SK-N-MC (cell line): ENCODE data around the gene C1QTNF8.

Source experiments
- DNase-seq: peaks from one replicate; pipeline ENCODE4 v3.0.0-alpha.2; 2011; ENCODE audit warnings: low read depth, low spot score
- H3K27ac ChIP-seq: fragments of 200-600 bp; sonication (generic); 2 replicates; pipeline ENCODE4 v1.5.1; 2016; ENCODE audit warnings: mixed run types
- H3K36me3 ChIP-seq: fragments of 200-600 bp; sonication (generic); 2 replicates; pipeline ENCODE4 v1.6.1; 2017; ENCODE audit warnings: antibody characterized with exemption, low read length, mixed read lengths; ENCODE audit not compliant: insufficient read depth
- H3K4me3 ChIP-seq: fragments of 200-600 bp; sonication (generic); 2 replicates; pipeline ENCODE4 v1.5.1; 2016
- H3K9ac ChIP-seq: fragments of 200-600 bp; sonication (generic); 2 replicates; pipeline ENCODE4 v1.8.0; 2017; ENCODE audit warnings: mixed run types, mixed read lengths; ENCODE audit not compliant: insufficient read length
- H3K9me3 ChIP-seq: fragments of 200-600 bp; sonication (generic); 2 replicates; pipeline ENCODE4 v1.6.1; 2017; ENCODE audit warnings: low read depth, mild to moderate bottlenecking, antibody characterized with exemption, low read length, moderate library complexity, mixed read lengths
- EZH2 ChIP-seq: fragments of 200-600 bp; sonication (generic); IDR thresholded peaks from one replicate; pipeline ENCODE4 v1.6.1; 2017; ENCODE audit warnings: antibody characterized with exemption
- FOXP2 ChIP-seq: optimal IDR thresholded peaks from 2 replicates; pipeline ENCODE3; 2011; ENCODE audit warnings: mild to moderate bottlenecking, moderate library complexity; ENCODE audit not compliant: insufficient read depth; ENCODE audit errors: extremely low read length, control extremely low read depth
- POLR2AphosphoS5 ChIP-seq: IDR thresholded peaks from 2 replicates; pipeline ENCODE4 v1.6.1; 2012; ENCODE audit warnings: mild to moderate bottlenecking, low read depth, low read length, borderline replicate concordance

The C1QTNF8 gene

DNA sequence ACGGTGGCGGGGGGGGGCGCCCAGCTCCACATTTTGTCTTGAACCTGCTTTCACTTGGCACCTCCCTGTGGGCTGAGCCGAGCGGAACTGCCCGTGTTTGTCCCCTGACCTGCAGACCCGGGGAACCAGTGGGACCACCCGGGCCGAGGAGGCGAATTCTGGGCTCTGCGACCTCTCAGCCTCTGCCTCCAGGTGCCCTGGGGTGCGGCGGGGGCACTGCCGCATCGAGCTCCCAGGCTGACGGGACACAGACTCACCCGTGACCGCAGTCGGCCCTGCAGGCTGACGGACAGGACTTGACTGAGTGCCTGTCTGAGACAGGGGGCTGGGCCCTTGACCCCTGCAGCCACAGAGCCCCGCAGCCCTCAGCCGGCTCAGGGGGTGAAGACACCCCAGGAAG, 11.1 kb upstream of the C1QTNF8 start:
- TF ChIP-seq POLR2AphosphoS5 (no peak), EZH2 (no peak), FOXP2 (no peak)
- H3K36me3 ChIP-seq: no peaks in the 10 kb centered on the region
- no peaks in the 10 kb centered on the region for H3K9me3 ChIP-seq
- DNase-seq: no peak
- no peak overlapping the region for H3K9ac ChIP-seq
- H3K4me3 ChIP-seq: no peak overlapping the region
- no peak overlapping the region for H3K27ac ChIP-seq

- TF ChIP-seq FOXP2 (no peak), POLR2AphosphoS5 (no peak), EZH2 (no peak)
- Histone ChIP-seq H3K36me3 (no peaks in the 10 kb centered on the region), H3K9ac (no peak overlapping the region), H3K27ac (no peak overlapping the region), H3K9me3 (no peaks in the 10 kb centered on the region), H3K4me3 (no peak overlapping the region)
- DNase-seq: no peak
Observed at GRCh38 chr16:1106659-1107058, 10.6 kb upstream of the C1QTNF8 start.

DNA sequence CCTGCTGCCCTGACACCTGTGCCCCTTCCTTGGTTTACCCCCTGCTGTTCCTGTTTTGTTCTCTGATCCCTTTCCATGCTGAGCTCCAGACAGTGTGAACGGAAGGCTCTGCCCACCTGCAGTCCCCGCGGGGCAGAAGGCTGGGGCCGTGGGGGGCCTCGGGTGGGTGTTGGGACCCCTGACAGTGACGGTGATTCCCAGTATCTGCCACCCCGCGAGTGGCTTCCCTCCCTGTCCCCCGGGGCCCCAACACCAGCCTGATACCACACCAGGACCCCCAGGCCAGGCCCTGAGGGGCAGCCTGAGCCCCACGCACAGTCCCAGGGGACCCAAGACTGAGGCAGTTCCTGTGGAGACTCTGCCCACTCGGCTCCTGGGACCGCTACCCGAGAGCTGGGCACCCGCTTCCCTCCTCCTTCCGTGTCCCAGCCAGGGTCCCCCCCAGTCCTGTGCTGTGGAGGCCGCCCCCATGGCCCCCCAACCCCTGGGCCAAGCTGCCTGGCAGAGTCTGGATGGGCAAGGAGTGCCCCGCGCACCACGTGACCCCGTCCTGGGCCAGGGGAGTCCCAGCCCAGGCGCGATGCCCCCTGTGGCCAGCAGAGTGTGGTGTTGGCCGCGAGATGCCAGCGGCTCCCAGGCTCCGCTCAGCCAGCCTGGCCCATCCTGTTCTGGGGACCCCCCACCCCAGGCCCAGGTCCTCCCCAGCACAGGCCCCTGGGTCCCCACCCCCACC, 10.0 kb upstream of the C1QTNF8 start:
- DNase-seq: no peak
- Histone ChIP-seq H3K4me3 (no peak overlapping the region), H3K9ac (no peak overlapping the region)

DNA sequence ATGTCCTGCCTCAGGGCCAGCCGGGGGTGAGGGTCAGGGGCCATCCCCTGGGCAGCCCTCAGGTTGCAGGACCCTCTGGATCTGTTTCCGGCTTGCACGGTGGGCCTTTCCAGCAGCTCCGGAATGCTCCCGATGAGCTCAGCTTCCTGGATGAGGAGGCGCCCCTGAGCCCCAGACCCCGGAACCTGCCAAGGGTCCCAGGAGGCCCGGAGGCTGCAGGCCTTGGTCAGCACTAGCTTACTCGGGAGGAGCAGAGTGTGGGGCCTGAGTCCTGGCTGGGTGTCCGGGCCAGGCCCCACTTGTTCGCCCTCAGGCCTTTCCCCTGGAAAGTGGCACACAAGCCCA, 7.6 kb upstream of the C1QTNF8 start:
- Histone ChIP-seq H3K9ac (no peak overlapping the region), H3K36me3 (no peaks in the 10 kb centered on the region), H3K27ac (no peak overlapping the region), H3K9me3 (no peaks in the 10 kb centered on the region), H3K4me3 (no peak overlapping the region)
- TF ChIP-seq EZH2 (no peak), FOXP2 (no peak), POLR2AphosphoS5 (no peak)
- DNase-seq: no peak

More for the DNA sequence above, 10.0 kb upstream of the C1QTNF8 start:
- Histone ChIP-seq H3K36me3 (no peaks in the 10 kb centered on the region), H3K27ac (no peak overlapping the region), H3K9me3 (no peaks in the 10 kb centered on the region)
- TF ChIP-seq POLR2AphosphoS5 (no peak), EZH2 (no peak), FOXP2 (no peak)

DNA sequence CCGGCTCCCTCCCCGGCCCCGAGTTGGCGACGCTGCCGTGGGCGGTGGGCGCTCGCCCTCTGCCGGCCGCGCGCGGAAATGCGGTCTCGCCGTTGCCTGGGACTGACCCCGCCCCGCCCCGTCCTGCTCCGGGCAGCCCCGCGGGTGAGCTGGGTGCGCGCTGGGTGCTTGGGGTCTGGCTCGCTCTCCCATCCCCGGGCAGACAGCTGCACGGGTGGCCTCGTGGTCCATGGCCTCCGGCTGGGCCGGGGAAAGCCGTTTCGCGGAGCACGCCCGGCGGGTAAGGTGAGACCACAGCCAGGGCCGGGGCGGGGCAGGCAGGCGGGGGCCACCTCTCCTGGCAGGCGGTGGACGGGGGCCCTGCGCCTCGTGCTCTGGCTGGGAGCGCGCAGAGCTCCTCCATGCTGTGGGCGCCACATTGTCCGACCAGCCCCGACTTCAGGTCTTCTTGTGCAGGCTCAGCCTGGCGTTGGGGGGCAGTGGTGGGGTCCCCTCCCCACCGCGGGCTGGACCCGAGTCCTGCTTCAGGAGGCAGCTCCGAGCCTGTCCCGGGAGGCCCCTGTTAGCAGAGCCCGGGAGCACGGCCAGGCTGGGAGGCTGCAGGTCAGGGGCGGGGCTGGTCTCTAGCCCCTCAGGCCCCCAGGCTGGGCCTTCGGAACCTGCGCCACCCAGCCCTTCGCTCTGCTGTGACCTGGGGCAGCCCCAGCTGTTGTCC, 7.0 kb upstream of the C1QTNF8 start:
- DNase-seq: no peak
- no peaks in the 10 kb centered on the region for H3K9me3 ChIP-seq
- no peak overlapping the region for H3K9ac ChIP-seq
- no peak for TF ChIP-seq POLR2AphosphoS5
- no peak for TF ChIP-seq EZH2
- TF ChIP-seq FOXP2: no peak
- H3K36me3 ChIP-seq: no peaks in the 10 kb centered on the region
- no peak overlapping the region for H3K27ac ChIP-seq
- no peak overlapping the region for H3K4me3 ChIP-seq

- no peaks in the 10 kb centered on the region for H3K36me3 ChIP-seq
- H3K9me3 ChIP-seq: no peaks in the 10 kb centered on the region
- TF ChIP-seq EZH2: no peak
- TF ChIP-seq POLR2AphosphoS5: no peak
- no peak for TF ChIP-seq FOXP2
Observed at GRCh38 chr16:1102333-1102700, 6.3 kb upstream of the C1QTNF8 start.

DNA sequence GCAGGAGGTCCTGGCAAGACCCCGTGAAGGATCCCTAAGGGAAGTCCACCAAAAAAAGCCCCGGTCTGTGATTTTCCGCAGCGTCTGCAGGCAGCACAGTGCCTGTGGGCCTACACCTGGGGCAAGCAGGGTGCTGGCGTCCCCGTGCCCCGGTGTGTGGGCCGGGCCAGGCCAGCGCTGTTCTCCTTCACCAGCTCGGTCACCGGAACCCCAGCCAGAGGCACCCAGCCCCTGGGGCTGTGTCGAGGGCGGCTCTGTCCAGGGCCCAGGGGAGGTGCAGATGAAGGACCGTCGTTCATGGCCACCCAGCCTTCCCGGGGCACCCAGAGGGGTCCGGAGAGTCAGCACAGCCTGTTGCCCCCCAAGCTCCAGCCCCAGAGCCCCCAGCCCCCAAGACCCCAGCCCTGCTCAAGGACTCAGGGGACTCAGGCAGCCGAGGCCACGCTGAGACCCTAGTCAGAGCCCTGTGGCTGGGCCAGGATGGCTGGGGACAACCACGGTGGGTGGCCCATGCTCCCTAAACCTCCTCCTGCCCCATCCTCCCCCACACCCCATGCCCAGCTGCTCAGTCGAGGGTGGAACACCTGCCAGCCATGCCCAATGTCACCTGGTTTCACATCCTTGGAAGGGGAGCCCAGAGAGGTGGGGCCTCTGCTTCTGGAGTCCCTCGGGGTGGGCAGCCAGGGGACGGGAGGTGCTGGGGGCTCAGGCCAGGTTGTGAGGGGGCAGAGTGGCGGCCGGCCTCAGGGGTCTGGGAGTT, 5.7 kb upstream of the C1QTNF8 start:
- H3K36me3 ChIP-seq: no peaks in the 10 kb centered on the region
- DNase-seq: no peak
- no peak overlapping the region for H3K9ac ChIP-seq

More at GRCh38 chr16:1102333-1102700, 6.3 kb upstream of the C1QTNF8 start:
- no peak overlapping the region for H3K27ac ChIP-seq
- no peak overlapping the region for H3K9ac ChIP-seq
- H3K4me3 ChIP-seq: no peak overlapping the region
- no peak for DNase-seq

DNA sequence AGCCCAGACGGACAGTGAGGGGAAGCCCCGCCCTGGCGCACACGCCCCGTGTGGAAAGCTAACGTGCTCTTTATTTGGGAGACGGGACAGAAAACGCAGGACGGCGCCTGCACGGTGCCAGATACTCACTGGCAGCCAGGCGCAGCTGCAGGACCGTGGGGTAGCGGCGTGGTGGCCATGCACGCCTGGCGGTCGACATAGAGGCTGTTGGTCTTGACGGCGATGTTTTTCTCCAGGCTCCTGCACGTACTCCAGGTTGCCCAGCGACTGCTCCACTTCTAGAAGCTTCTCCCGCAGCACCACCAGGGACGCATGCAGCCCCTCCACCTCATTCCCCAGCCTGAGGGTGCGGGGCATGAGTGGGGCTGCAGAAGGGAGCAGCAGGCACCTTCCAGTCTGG, 5.1 kb upstream of the C1QTNF8 start:
- H3K9me3 ChIP-seq: no peaks in the 10 kb centered on the region
- no peak for TF ChIP-seq POLR2AphosphoS5
- no peak for TF ChIP-seq EZH2
- no peak for TF ChIP-seq FOXP2
- no peak for DNase-seq
- no peak overlapping the region for H3K4me3 ChIP-seq
- no peak overlapping the region for H3K9ac ChIP-seq
- no peak overlapping the region for H3K27ac ChIP-seq
- no peaks in the 10 kb centered on the region for H3K36me3 ChIP-seq

More for the DNA sequence above, 5.7 kb upstream of the C1QTNF8 start:
- Histone ChIP-seq H3K4me3 (no peak overlapping the region), H3K27ac (no peak overlapping the region), H3K9me3 (no peaks in the 10 kb centered on the region)
- no peak for TF ChIP-seq FOXP2
- TF ChIP-seq POLR2AphosphoS5: no peak
- TF ChIP-seq EZH2: no peak
